Panc1 (cell line): ENCODE results near the gene UTF1. TPM values are rescaled to one million over a fixed set of nuclear protein-coding genes. Genes with fewer than 3 reads are reported as not detected.

Source experiments
- ATAC-seq: fragments of 200-7000 bp; cut with Tn5 transposase; 2 replicates; pipeline ENCODE4 v1.9.1; 2020; ENCODE audit warnings: mild to moderate bottlenecking, moderate library complexity
- BruUV-seq: library from RNA; stranded (reverse); fragments of 400-500 nt; replicated peaks from 2 replicates; lab custom pipeline; 2021; lab: Mats Ljungman, UMichigan
- CTCF ChIA-PET: fragments of 300-600 bp; sonication (Branson Sonifier 250); formaldehyde crosslinking; loops from one replicate; lab custom pipeline; 2022; ENCODE audit warnings: antibody characterized with exemption; lab: Charles Lee
- POLR2A ChIA-PET: fragments of 300-600 bp; sonication (Branson Sonifier 250); formaldehyde crosslinking; loops from one replicate; lab custom pipeline; 2022; ENCODE audit warnings: antibody characterized with exemption; lab: Charles Lee
- DNase-seq: peaks from one replicate; pipeline ENCODE4 v3.0.0-alpha.2; 2010; ENCODE audit warnings: low read depth, low spot score
- H3K27ac ChIP-seq: 2 replicates; pipeline ENCODE4 v1.5.1; 2011; ENCODE audit warnings: mild to moderate bottlenecking, low read length, inconsistent platforms
- H3K27me3 ChIP-seq: fragments of 200-500 bp; sonication (Bioruptor generic); 2 replicates; pipeline ENCODE4 v1.6.0; 2014; ENCODE audit warnings: low read length, inconsistent platforms; ENCODE audit not compliant: control insufficient read depth, insufficient read depth
- H3K36me3 ChIP-seq: fragments of 200-500 bp; sonication (Bioruptor generic); 2 replicates; pipeline ENCODE4 v1.5.1; 2014; ENCODE audit warnings: inconsistent platforms, mild to moderate bottlenecking, low read length, moderate library complexity; ENCODE audit not compliant: control insufficient read depth, insufficient read depth
- H3K4me1 ChIP-seq: 2 replicates; pipeline ENCODE4 v1.5.1; 2011; ENCODE audit warnings: inconsistent platforms, mild to moderate bottlenecking, low read length, moderate library complexity; ENCODE audit not compliant: control insufficient read depth, insufficient read depth
- H3K4me3 ChIP-seq, 2 experiments: 2 replicates each; pipeline ENCODE4 v1.5.1; 2011 to 2012; ENCODE audit warnings: low read depth in 2 of 2, low read length in 2 of 2, mild to moderate bottlenecking in 2 of 2, inconsistent platforms in 1 of 2, moderate library complexity in 1 of 2
- H3K9me3 ChIP-seq: fragments of 200-500 bp; sonication (Bioruptor generic); 2 replicates; pipeline ENCODE4 v1.5.1; 2014; ENCODE audit warnings: low read depth, mild to moderate bottlenecking, inconsistent platforms, low read length, moderate library complexity; ENCODE audit not compliant: control insufficient read depth, insufficient read depth
- POLR2AphosphoS5 ChIP-seq: IDR thresholded peaks from 2 replicates; pipeline ENCODE4 v1.6.1; 2012; ENCODE audit warnings: mild to moderate bottlenecking, low read depth, low read length, moderate library complexity
- SIN3A ChIP-seq: IDR thresholded peaks from 2 replicates; pipeline ENCODE4 v1.6.1; 2012; ENCODE audit warnings: low read depth, mild to moderate bottlenecking, low read length, moderate library complexity, borderline replicate concordance; ENCODE audit not compliant: insufficient read depth
- TCF7L2 ChIP-seq: IDR thresholded peaks from 2 replicates; pipeline ENCODE4 v1.6.1; 2011; ENCODE audit warnings: mild to moderate bottlenecking, low read depth, low read length, inconsistent platforms
- in situ Hi-C: cut with HindIII; loops from 2 replicates; pipeline ENCODE4 v1.10.0; 2016; ENCODE audit warnings: low sequenced_read_pairs, low pct_unique_long_range_greater_than_20kb
- intact Hi-C: fragments of 100-400 bp; cut with micrococcal nuclease; formaldehyde crosslinking; loops from one replicate; pipeline ENCODE4 v1.10.0; 2022; ENCODE audit not compliant: unreplicated experiment
- total RNA-seq: library from RNA; stranded (reverse); gene quantifications from one replicate; pipeline ENCODE4 v1.2.1, GENCODE V29; 2021; ENCODE audit not compliant: unreplicated experiment
- TF ChIP-seq, protein P1 (sequence below): fragments of 450-650 bp; IDR thresholded peaks from 2 replicates; pipeline ENCODE4 v1.5.1; 2017; ENCODE audit warnings: mild to moderate bottlenecking
- TF ChIP-seq, protein P2 (sequence below), 2 experiments: IDR thresholded peaks; 2 replicates each; pipeline ENCODE4 v1.6.1; 2011 to 2012; ENCODE audit warnings: low read depth in 2 of 2, control low read depth in 1 of 2, low read length in 1 of 2, mild to moderate bottlenecking in 1 of 2, moderate library complexity in 1 of 2; ENCODE audit not compliant: insufficient read depth in 1 of 2

UTF1 gene
- total RNA-seq, 1 experiment from 2014 or later = not detected

DNA sequence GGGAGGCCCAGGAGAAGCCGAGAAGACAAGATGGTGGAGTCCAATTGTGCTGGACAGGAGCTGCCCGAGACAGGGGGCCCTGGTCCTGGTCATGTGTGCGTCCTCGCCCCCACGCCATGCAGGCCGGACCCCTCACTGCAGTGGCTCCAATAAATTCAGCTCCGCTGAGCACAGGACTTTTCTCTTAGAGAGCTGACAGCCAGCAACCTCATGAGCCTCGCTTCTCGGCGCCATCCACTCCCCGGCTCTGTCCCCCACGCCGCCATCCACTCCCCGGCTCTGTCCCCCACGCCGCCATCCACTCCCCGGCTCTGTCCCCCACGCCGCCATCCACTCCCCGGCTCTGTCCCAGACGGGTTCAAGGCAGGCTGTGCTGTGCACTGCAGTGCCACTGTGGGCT is 2.8 kb upstream of the UTF1 start:
- Histone ChIP-seq H3K27ac (no peak overlapping the region), H3K27me3 (peaks cover 3% of the 10 kb centered on the region; the same call in 1 of the 2 replicates), H3K36me3 (no peaks in the 10 kb centered on the region), H3K4me1 (no peaks in the 10 kb centered on the region), H3K4me3 (no peak overlapping the region), H3K9me3 (no peaks in the 10 kb centered on the region)
- ATAC-seq (no peak), DNase-seq (no peak)
- no TSS peak for BruUV-seq
- POLR2A ChIA-PET = no interaction called here
- CTCF ChIA-PET = interaction anchor here (0.8 kb wide), 1 partner anchor 111 kb away, joined by 4 read pairs; no protein-coding TSS in a partner anchor
- intact Hi-C loops = no loop called here
- in situ Hi-C loops = no loop called here
- TF ChIP-seq, protein P1, sequence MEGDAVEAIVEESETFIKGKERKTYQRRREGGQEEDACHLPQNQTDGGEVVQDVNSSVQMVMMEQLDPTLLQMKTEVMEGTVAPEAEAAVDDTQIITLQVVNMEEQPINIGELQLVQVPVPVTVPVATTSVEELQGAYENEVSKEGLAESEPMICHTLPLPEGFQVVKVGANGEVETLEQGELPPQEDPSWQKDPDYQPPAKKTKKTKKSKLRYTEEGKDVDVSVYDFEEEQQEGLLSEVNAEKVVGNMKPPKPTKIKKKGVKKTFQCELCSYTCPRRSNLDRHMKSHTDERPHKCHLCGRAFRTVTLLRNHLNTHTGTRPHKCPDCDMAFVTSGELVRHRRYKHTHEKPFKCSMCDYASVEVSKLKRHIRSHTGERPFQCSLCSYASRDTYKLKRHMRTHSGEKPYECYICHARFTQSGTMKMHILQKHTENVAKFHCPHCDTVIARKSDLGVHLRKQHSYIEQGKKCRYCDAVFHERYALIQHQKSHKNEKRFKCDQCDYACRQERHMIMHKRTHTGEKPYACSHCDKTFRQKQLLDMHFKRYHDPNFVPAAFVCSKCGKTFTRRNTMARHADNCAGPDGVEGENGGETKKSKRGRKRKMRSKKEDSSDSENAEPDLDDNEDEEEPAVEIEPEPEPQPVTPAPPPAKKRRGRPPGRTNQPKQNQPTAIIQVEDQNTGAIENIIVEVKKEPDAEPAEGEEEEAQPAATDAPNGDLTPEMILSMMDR = no peak
- no peak for TF ChIP-seq TCF7L2
- TF ChIP-seq POLR2AphosphoS5 = no peak
- TF ChIP-seq SIN3A = no peak
- TF ChIP-seq, protein P2, sequence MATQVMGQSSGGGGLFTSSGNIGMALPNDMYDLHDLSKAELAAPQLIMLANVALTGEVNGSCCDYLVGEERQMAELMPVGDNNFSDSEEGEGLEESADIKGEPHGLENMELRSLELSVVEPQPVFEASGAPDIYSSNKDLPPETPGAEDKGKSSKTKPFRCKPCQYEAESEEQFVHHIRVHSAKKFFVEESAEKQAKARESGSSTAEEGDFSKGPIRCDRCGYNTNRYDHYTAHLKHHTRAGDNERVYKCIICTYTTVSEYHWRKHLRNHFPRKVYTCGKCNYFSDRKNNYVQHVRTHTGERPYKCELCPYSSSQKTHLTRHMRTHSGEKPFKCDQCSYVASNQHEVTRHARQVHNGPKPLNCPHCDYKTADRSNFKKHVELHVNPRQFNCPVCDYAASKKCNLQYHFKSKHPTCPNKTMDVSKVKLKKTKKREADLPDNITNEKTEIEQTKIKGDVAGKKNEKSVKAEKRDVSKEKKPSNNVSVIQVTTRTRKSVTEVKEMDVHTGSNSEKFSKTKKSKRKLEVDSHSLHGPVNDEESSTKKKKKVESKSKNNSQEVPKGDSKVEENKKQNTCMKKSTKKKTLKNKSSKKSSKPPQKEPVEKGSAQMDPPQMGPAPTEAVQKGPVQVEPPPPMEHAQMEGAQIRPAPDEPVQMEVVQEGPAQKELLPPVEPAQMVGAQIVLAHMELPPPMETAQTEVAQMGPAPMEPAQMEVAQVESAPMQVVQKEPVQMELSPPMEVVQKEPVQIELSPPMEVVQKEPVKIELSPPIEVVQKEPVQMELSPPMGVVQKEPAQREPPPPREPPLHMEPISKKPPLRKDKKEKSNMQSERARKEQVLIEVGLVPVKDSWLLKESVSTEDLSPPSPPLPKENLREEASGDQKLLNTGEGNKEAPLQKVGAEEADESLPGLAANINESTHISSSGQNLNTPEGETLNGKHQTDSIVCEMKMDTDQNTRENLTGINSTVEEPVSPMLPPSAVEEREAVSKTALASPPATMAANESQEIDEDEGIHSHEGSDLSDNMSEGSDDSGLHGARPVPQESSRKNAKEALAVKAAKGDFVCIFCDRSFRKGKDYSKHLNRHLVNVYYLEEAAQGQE (IDR thresholded peaks at IDR 0.05; ENCODE audit: insufficient read depth in 1 of 2, low read depth in 2 of 2, low read length in 1 of 2) = no peak

DNA sequence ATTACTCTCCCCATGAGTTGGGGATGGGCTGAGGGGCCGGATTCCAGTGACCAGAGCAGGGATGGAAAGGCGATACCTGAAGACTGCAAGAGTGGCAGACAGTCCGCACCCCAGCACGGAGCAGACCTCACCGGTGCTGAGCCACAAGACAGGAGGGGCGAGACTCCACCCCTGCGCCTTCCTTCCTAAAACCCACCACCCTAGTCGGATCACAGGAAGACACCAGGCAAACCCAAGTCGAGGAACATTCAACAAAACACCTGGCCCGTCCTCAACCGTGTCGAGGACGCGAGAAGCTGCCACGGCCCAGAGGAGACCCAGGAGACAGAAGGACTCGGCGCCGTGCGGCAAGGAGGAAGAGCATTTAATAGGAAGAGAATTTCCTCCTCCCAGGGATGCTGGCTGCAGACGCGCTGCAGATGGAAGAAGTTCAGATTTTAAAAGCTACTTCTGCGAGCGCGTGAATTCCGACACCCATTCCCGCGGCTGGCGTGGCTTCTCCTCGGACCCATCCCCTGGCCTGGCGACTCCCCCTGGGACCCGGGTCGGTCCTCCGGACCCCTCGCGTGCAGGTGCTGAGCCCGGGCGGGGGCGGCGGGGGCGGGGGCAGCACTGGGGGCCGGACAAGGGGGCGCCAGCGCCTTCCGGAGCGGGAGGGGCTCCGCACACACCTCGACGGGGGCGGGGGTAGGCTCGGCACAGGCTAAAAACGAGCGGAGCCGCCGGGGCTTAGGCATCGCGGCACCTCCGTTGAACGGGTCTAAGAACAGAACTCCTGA is 563 bp upstream of the UTF1 start:
- no peak overlapping the region for H3K4me3 ChIP-seq
- BruUV-seq = no TSS peak
- no peaks in the 10 kb centered on the region for H3K9me3 ChIP-seq
- ATAC-seq = no peak
- no peak for DNase-seq
- in situ Hi-C loops (no loop called here), intact Hi-C loops (no loop called here)
- ChIA-PET POLR2A (no interaction called here), CTCF (no interaction called here)
- peaks cover 3% of the 10 kb centered on the region; the same call in 1 of the 2 replicates for H3K27me3 ChIP-seq
- H3K4me1 ChIP-seq = no peaks in the 10 kb centered on the region
- H3K27ac ChIP-seq = no peak overlapping the region
- H3K36me3 ChIP-seq = no peaks in the 10 kb centered on the region
- no peak for TF ChIP-seq SIN3A
- TF ChIP-seq, protein P1 = no peak
- no peak for TF ChIP-seq TCF7L2
- TF ChIP-seq, protein P2 (IDR thresholded peaks at IDR 0.05; ENCODE audit: insufficient read depth in 1 of 2, low read depth in 2 of 2, low read length in 1 of 2) = no peak
- no peak for TF ChIP-seq POLR2AphosphoS5
